SK-N-SH treated with all-trans-retinoic acid at 6 μM for 48 hours (cell line): Measurements from ENCODE around the gene REEP1.

ENCODE experiments used
- ATAC-seq: fragments of 200-7000 bp; cut with Tn5 transposase; 3 replicates; pipeline ENCODE4 v1.9.1; 2020; ENCODE audit warnings: mild to moderate bottlenecking, moderate library complexity
- ARNTL ChIP-seq: fragments of 450-650 bp; formaldehyde crosslinking; IDR thresholded peaks from 2 replicates; pipeline ENCODE4 v1.5.0; 2020; ENCODE audit warnings: low read depth, mild to moderate bottlenecking, moderate library complexity, borderline replicate concordance
- BACH2 ChIP-seq: fragments of 250-450 bp; sonication (Bioruptor Pico); IDR thresholded peaks from 2 replicates; pipeline ENCODE4 v1.9.0; 2021; ENCODE audit warnings: mild to moderate bottlenecking, borderline replicate concordance
- CREB5 ChIP-seq: fragments of 250-450 bp; sonication (Bioruptor Pico); IDR thresholded peaks from 2 replicates; pipeline ENCODE4 v1.5.1; 2020; ENCODE audit warnings: low read depth, mild to moderate bottlenecking, moderate library complexity
- CSRNP3 ChIP-seq: fragments of 250-450 bp; sonication (Bioruptor Pico); IDR thresholded peaks from 2 replicates; pipeline ENCODE4 v1.5.1; 2021; ENCODE audit warnings: mild to moderate bottlenecking, moderate library complexity
- ISL1 ChIP-seq: fragments of 250-450 bp; sonication (Bioruptor Pico); IDR thresholded peaks from 2 replicates; pipeline ENCODE4 v2.1.2; 2022; ENCODE audit warnings: mild to moderate bottlenecking, moderate library complexity
- OSR1 ChIP-seq: fragments of 250-450 bp; sonication (Bioruptor Pico); IDR thresholded peaks from 2 replicates; pipeline ENCODE4 v1.8.0; 2022; ENCODE audit warnings: moderate library complexity, mild to moderate bottlenecking, inconsistent platforms
- PATZ1 ChIP-seq: fragments of 250-450 bp; sonication (Bioruptor Pico); IDR thresholded peaks from 2 replicates; pipeline ENCODE4 v1.8.0; 2020; ENCODE audit warnings: mild to moderate bottlenecking, moderate library complexity, borderline replicate concordance
- POU6F1 ChIP-seq: fragments of 250-450 bp; sonication (Bioruptor Pico); IDR thresholded peaks from 2 replicates; pipeline ENCODE4 v1.8.0; 2021; ENCODE audit warnings: low read depth, mild to moderate bottlenecking, moderate library complexity, borderline replicate concordance
- PPARA ChIP-seq: fragments of 250-450 bp; sonication (Bioruptor Pico); IDR thresholded peaks from 2 replicates; pipeline ENCODE4 v1.5.0; 2020; ENCODE audit warnings: mild to moderate bottlenecking, borderline replicate concordance
- RARB ChIP-seq: fragments of 250-450 bp; sonication (Bioruptor Pico); IDR thresholded peaks from 2 replicates; pipeline ENCODE4 v1.8.0; 2021; ENCODE audit warnings: mild to moderate bottlenecking, moderate library complexity
- TCF4 ChIP-seq: fragments of 250-450 bp; sonication (Bioruptor Pico); IDR thresholded peaks from 2 replicates; pipeline ENCODE4 v1.8.0; 2021; ENCODE audit warnings: mild to moderate bottlenecking, moderate library complexity, borderline replicate concordance
- TOX ChIP-seq: fragments of 250-450 bp; sonication (Bioruptor Pico); IDR thresholded peaks from 2 replicates; pipeline ENCODE4 v1.8.0; 2021; ENCODE audit warnings: mild to moderate bottlenecking, moderate library complexity, borderline replicate concordance
- TSHZ2 ChIP-seq: fragments of 250-450 bp; sonication (Bioruptor Pico); IDR thresholded peaks from 2 replicates; pipeline ENCODE4 v1.5.0; 2020; ENCODE audit warnings: mild to moderate bottlenecking, moderate library complexity
- ZFP3 ChIP-seq: fragments of 250-450 bp; sonication (Bioruptor Pico); IDR thresholded peaks from 2 replicates; pipeline ENCODE4 v1.5.0; 2020; ENCODE audit warnings: mild to moderate bottlenecking, moderate library complexity
- ZFP30 ChIP-seq: fragments of 450-650 bp; formaldehyde crosslinking; IDR thresholded peaks from 2 replicates; pipeline ENCODE4 v1.5.0; 2022; ENCODE audit warnings: mild to moderate bottlenecking, moderate library complexity
- ZNF565 ChIP-seq: fragments of 450-650 bp; formaldehyde crosslinking; conservative IDR thresholded peaks from 2 replicates; pipeline ENCODE4 v1.5.0; 2020; ENCODE audit warnings: low read depth, mild to moderate bottlenecking, moderate library complexity
- ZNF70 ChIP-seq: fragments of 450-650 bp; formaldehyde crosslinking; IDR thresholded peaks from 2 replicates; pipeline ENCODE4 v1.5.0; 2020; ENCODE audit warnings: mild to moderate bottlenecking, moderate library complexity
- ZNF8 ChIP-seq: fragments of 450-650 bp; formaldehyde crosslinking; IDR thresholded peaks from 2 replicates; pipeline ENCODE4 v1.5.0; 2020; ENCODE audit warnings: mild to moderate bottlenecking, moderate library complexity

Gene REEP1

GRCh38 chr2:86275962-86276361 lies 61.5 kb downstream of the REEP1 start (continued):
- TF ChIP-seq POU6F1 = no peak
- no peak for TF ChIP-seq CREB5 (CRISPR knock-in tag)
- no peak for TF ChIP-seq ZFP3
- TF ChIP-seq ZNF565 = no peak

- TF ChIP-seq ARNTL (CRISPR knock-in tag) (no peak), ISL1 (CRISPR knock-in tag) (no peak), PATZ1 (CRISPR knock-in tag) (no peak), ZFP30 (no peak), POU6F1 (no peak)
- ATAC-seq = no peak
These were observed 62.0 kb downstream of the REEP1 start for GRCh38 chr2:86275384-86275799.

GRCh38 chr2:86274918-86275275 lies 62.5 kb downstream of the REEP1 start:
- no peak for TF ChIP-seq ZFP3
- no peak for TF ChIP-seq ZNF8
- no peak for TF ChIP-seq CSRNP3 (CRISPR knock-in tag)
- TF ChIP-seq ZNF70 (CRISPR knock-in tag) = no peak
- TF ChIP-seq POU6F1 = no peak
- TF ChIP-seq ZFP30 = no peak
- TF ChIP-seq PPARA (CRISPR knock-in tag) = no peak
- no peak for TF ChIP-seq RARB
- TF ChIP-seq TSHZ2 (CRISPR knock-in tag) = no peak
- TF ChIP-seq BACH2 (CRISPR knock-in tag) = no peak
- TF ChIP-seq TCF4 (CRISPR knock-in tag) = no peak
- TF ChIP-seq ISL1 (CRISPR knock-in tag) = no peak
- no peak for TF ChIP-seq ZNF565
- TF ChIP-seq OSR1 (CRISPR knock-in tag) = no peak
- no peak for TF ChIP-seq TOX (CRISPR knock-in tag)
- TF ChIP-seq, all 23 proteins: peak for 0
- peak; percentile 55 for ATAC-seq
